NB4 (cell line): ENCODE data around the gene TCHP.

Source experiments
- POLR2A ChIP-seq: IDR thresholded peaks from 2 replicates; pipeline ENCODE4 v1.6.1; 2011; ENCODE audit warnings: mild to moderate bottlenecking; ENCODE audit not compliant: insufficient read length; ENCODE audit errors: extremely low read depth
- TF ChIP-seq, protein P1 (sequence below): IDR thresholded peaks from one replicate; pipeline ENCODE4 v1.5.1; 2012; ENCODE audit warnings: low read depth, low read length

DNA sequence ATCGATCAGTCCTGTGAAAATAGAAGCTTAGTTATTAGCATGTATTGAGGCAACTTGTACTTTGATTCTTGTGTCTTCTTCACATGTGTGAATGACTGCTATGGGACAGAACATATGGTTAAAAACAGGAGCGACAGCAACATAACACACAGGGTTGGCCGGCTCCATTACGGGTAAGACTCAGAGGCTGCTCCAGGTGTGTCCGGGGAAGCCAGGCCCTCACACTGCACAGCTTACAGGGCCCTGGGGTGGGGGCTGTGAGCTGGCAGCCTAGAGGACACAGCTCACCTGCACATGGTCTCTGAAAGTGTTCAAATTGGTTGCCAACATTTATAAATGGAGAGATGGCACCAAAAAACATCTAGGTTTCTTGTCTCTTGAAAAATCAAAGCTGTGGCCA lies 31.1 kb downstream of the TCHP start:
- TF ChIP-seq, protein P1, sequence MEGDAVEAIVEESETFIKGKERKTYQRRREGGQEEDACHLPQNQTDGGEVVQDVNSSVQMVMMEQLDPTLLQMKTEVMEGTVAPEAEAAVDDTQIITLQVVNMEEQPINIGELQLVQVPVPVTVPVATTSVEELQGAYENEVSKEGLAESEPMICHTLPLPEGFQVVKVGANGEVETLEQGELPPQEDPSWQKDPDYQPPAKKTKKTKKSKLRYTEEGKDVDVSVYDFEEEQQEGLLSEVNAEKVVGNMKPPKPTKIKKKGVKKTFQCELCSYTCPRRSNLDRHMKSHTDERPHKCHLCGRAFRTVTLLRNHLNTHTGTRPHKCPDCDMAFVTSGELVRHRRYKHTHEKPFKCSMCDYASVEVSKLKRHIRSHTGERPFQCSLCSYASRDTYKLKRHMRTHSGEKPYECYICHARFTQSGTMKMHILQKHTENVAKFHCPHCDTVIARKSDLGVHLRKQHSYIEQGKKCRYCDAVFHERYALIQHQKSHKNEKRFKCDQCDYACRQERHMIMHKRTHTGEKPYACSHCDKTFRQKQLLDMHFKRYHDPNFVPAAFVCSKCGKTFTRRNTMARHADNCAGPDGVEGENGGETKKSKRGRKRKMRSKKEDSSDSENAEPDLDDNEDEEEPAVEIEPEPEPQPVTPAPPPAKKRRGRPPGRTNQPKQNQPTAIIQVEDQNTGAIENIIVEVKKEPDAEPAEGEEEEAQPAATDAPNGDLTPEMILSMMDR, result no peak
- no peak for TF ChIP-seq POLR2A
